HG02642 (cell line): ENCODE measurements around the gene BLOC1S3.

Experiments
- ATAC-seq: cut with Tn5 transposase; IDR thresholded peaks from one replicate; pipeline ENCODE4 v1.9.1; 2021; ENCODE audit warnings: mild to moderate bottlenecking; ENCODE audit not compliant: unreplicated experiment, poor library complexity

Gene BLOC1S3, protein sequence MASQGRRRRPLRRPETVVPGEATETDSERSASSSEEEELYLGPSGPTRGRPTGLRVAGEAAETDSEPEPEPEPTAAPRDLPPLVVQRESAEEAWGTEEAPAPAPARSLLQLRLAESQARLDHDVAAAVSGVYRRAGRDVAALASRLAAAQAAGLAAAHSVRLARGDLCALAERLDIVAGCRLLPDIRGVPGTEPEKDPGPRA

DNA sequence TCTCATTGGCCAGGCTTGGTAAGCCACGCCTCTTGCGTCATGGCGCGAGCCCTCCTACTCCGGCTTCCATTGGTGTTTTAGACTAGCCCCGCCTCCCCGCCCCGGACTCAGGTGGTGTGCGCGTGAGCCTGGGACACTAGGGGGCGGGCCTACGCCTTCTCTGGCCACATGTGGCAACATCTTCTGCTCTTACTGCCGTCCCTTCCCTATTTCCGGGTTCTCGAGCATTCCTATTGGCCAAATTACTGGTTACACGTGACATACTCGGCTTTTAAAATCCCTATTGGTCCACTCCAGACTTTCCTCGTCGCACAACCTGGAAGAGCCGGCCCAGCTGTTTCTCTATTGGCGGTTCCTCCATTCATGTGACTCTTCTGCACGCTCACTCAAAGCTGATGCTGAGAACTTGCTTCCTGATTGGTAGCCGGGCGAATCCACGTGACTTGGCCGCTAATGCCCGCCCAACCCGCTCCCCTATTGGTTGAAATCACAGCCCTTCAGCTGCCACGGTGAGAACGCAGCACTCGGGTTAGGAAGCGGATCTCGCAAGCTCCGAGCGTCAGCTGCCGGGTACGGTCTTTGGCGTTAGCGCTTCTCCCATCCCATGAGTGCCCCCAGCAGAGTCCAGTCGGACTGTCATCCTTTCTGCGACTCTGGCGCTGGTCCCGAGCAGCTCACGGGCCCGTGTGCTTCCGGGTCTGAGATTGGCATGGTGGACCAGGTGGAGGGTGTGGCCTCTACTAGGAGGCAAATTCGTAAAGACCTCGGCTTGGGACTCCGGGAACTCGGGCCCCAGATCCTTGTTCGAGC lies at the start of gene BLOC1S3:
TSS of gene BLOC1S3 (plus strand) at position 523 of the 810 bp plus-strand sequence. CDS start 513 bp downstream, outside the sequence.
- ATAC-seq: peak; percentile 83

DNA sequence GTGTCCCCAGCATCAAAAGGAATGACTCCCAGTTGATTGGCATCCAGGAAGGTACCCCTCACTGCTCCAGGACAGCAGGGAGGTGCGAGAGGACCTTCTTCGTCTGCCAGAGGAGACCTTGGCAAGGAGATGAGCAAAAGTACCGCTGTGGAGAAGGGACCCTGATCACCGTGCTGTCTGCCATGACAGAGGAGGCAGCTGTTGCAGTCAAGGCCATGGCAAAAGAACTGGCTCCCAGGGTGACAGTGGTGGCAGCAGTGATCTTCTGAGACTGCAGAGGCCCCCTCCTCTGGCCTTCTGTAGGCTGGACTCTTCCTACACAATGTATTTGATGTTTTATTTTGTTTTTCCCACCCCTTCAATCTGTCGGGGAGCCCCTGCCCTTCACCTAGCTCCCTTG lies 49.8 kb upstream of the BLOC1S3 start:
- no peak for ATAC-seq

DNA sequence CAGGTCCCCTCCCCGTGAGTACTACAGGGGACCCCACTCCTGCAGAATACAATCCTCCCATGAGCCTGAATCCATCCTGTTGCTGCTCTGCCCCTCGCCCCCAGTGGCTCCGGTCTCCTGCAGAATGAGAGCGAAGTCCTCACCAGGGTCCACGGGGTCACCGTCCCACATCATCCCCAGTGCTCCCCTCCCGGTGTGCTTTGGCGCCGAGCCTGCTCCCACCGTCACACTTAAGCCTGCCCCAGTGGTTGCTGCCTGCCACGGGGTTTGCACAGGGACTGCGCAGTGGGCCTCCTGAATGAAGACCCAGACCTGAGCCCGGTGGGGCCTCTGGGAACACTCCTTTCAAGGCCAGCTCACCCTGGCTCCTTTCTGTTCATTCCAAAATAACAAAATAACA lies 48.3 kb upstream of the BLOC1S3 start:
- ATAC-seq: no peak

DNA sequence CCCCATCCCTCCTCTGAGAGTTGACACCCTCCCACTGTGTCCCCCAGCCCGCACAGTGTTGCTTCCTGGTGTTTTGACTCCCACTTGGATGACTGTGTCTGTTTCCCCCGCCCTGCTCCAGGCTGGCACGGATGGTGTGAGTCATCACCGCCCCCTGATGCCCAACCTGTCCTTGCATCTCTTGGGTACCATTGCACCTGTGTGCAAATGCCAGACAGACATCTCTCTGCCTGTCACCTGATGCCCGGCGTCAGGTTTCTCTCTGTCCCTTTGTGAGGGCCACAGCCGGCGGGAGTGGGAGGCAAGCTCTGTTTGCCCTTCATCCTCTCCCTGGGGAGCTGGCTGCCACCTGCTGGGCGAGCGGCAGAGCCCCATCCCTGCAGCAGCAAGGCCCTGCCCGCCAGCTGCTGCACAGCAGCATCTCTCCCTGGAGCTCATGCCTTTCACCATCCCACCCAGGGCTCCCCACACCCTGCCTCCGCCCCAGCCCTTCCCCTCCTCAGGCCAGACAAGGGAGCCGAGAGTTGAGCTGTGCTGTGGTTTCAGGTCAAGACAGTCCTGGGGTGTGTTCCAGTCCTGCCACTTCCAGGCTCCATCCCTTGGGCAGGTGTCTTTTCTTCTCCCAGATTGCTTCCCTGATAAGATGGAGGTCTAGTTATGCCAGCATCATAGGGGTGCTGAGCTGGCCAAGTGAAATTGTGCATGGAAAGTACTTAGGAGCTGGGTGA lies 47.5 kb upstream of the BLOC1S3 start:
- no peak for ATAC-seq

DNA sequence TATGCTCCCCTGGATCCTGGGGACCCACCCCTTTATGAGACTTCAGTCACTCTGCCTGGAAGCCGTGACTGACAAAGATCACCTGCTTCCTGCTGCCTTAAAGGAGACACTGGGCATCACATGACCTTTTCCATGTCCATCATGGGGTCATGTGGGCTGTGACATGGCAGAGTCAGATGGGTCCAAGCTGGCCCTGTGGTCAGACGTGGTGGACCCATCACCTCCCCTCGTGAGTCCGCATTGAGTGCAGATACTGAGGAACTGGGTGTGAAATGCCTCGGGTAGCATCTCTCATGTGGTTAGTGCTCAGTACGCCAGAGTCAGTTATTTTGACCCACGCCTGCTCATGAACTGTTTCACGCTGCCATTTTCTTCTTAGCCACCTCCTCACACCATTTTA lies 44.9 kb upstream of the BLOC1S3 start:
- no peak for ATAC-seq

DNA sequence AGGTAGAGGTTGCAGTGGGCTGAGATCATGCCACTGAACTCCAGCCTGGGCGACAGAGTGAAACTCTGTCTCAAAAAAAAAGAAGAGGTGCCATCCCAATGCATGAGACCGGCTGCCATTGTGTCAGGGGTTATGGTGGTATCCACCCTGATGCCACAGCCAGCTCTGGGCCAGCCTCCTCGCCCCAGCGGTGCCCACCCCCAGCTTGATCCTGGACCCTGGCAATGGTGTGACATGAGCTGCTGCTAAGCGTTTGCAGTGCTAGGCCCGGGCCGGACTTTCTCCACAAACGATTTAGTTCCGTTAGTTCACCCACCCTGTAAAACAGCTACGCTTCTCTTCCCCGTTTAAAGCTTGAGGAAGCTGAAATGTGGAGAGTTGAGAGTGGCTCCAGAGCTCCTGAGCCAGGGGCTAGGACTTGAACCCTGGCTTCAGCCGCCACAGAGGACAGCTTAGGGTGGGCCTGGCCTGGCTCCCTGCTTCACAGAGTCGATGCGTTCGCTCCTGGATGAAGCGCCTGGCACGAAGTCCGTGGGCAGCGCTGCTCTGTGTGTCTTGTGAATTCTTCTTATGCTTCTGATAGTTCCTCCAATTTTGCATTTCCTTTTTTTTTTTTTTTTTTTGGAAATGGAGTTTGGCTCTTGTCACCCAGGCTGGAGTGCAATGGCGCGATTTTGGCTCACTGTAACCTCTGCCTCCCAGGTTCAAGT lies 43.3 kb upstream of the BLOC1S3 start:
- no peak for ATAC-seq

DNA sequence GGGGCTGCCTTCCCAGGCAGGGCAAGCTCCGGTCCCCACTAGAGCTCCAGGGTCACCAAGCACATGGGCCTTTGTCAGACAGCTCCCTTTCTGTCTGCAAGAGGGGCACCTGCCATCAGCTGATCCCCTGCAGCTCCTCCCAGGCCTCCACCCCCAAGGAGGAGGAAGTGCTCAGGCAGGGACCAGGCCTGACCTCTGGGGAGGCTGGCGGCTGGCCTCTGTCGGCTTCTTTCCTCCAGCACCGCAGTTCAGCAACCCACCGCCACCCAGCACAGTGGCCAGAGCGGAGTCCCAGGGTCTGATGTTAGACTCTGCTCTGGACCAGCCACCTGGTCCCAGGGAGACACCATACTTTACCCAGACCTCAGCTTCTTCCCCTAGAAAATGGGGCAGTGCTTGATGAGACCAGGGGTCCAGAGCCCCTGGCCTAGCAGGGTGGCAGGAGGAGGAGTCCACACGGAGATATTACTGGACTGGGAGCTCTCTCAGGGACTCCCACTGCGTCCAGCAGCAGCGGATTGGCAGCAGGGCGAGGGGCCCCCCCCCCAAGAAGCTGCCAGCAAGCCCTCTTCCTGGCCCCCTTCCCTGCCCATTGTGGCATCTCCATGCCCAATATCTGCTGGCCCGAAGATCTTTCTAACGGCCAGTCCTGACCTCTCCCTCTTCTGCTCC lies 41.9 kb upstream of the BLOC1S3 start:
- ATAC-seq: peak; percentile 21

DNA sequence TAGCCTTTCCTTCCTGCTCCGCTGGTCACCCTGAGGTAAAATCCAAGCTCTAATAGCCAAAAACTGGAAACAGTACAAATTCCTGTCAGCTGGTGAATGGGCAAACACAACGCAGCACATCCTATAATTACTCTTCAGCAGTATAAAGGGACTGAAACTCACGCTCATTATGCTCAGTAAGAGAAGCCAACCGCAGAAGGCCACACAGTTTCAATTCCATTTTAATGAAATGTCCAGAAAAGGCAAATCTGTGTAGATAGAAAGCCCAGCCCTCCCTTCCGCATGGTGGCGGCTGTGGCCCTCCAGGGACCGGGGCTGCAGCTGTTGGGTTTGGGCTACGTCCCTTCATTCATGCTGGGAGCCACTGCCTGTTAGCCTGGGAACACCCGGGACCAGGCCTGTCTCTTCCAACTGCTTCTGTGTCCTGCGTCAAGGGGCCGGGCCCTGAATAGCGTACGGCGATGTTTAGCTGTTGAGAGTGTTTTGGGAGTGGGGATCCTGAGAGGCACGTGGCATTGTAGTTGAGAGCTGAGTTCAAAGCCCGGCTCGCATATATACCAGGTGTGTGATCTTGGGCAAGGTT lies 41.3 kb upstream of the BLOC1S3 start:
- peak; percentile 70 for ATAC-seq

DNA sequence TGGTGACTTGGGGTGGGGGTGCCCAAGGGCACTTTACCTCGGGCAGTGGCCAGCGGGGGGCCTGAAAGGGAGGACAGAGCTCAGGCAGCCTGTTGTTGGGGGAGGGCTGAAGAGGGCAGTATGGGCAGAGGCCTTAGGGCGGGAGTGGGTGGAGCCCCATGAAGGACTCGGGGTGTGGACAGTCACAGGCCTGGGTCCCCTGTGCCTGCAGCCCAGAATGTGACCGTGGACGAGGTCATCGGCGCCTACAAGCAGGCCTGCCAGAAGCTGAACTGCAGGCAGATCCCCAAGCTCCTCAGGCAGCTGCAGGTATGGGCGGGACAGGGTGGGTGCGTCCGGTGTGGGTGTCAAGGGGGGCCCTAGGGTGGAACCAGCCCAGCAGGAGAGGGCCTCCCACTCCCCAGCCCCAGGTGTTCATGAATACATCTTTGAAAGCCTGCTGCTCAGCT lies 40.3 kb upstream of the BLOC1S3 start:
- no peak for ATAC-seq

DNA sequence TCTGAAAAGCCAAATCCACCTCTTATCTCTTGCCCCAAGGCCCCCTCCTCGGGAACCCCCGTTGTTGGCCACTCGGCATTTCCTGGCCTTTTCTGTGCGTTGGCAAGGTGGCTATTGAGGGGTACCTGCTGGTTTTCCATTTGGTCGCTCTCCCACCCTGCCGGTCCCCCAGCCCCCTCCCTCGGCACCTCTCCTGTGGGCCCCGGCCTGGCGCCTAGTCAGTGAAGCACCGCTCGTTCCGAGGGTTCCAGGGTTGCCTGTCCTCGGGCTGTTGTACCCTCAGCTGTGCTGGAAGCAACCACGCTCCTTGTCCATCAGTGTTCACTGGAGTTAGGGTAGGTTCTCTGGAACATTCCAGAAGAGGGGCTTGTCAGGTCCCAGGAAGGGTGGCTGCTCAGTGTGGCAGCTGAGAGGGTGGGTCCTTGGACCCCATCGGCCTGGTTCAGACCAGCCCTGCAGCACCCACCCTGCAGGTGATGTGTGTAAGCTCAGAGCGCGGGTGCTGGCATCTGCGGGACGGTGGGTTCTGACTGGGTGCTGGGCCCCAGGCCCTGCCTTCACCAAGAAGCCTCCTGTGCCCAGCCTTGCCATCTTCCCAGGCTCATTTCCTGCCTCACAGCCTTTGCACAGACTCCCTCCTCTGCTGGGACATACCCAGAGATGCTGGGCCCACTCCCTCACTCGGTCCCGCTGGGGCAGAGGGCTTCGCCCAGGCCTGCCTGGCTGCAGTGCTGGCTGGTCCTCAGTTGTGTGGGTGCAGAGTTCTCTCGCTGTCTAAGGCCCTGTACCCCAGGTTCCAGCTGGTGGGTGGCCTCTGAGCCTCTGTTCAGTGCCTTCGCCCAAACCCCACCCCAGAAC lies 39.1 kb upstream of the BLOC1S3 start:
- no peak for ATAC-seq

DNA sequence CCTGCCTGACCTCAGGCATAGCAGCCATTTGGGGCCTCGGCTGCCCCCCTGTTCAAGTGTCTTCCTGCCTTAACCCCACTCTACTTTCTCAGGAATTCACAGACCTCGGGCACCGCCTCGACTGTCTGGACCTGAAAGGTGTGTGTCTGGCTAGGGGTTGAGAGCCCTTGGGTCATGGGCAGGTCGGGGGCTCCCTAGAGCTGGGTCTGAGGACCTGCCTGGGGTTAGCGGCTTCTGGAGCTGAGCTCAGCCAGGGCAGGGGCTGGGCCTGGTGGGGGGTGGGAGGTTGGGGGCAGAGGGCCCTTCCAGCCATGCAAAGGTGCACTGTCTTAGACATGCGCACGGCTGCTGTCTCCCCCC lies 38.5 kb upstream of the BLOC1S3 start:
- ATAC-seq: no peak

DNA sequence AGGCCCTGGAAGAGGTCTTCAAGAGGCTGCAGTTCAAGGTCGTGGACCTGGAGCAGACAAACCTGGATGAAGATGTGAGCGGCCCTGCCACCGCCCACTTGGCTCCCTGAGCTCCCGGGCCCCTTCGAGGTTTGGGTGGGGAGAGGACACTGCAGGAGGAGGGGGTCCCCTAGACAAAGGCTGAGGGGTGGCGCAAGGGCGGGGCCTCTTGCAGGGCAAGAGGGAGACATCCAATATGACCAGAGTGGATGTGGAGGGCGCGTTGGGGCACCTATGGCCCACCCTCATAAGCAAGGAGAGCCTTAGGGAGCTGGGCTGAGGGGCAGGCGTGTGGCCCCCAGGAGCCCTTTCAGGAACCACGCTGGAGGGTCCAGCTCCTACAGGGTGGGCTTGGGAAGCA lies 38.1 kb upstream of the BLOC1S3 start:
- no peak for ATAC-seq

DNA sequence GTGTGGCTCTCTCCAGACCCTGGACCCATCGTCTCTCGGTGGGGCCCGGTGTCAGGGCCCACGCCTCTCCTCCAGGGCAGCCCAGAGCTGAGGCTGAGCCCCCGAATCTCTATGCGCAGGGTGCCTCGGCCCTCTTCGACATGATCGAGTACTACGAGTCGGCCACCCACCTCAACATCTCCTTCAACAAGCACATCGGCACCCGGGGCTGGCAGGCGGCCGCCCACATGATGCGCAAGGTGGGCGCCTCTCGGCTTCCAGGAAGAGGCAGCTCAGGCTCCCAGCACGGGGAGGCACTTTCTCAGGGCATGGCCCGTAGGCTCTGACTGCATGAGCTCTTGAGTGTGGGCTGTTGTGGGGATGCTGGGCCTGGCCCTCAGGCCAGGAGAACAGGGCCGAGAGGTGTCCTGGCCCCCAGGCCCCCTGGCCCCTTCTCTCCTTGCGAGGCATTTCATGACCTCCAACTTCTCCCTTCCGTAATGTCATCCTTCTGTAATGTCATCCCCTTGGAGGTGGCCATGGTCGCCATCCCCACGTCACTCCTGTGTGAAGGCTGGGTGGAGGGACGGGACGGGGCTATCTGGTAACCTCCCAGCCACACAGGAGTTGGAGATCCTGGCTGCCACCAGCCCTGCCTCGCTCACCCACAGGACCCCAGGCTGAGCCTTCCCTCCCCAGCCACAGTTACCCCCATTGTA lies 37.2 kb upstream of the BLOC1S3 start:
- ATAC-seq: no peak

DNA sequence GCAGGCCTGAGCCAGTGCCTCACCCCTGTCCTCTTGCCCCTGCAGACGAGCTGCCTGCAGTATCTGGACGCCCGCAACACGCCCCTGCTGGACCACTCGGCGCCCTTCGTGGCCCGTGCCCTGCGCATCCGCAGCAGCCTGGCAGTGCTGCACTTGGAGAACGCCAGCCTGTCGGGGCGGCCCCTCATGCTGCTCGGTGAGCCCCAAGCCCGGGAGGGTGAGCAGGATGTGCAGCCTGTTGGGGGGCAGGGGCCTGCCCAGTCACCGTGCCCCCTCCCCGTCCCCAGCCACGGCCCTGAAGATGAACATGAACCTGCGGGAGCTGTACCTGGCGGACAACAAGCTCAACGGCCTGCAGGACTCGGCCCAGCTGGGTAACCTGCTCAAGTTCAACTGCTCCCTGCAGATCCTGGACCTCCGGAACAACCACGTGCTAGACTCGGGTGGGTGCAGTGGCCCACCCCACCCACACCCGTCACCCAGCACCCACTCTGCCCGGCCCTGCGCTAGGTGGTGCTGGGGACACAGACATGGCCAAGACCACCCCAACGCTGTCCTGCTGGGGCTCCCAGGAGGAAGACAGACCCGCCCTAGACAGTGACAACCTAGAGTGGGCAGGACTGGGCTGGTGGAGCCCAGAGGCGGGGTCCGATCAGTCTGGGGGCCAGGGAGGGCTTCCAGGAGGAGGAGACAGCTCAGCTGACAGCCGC lies 36.4 kb upstream of the BLOC1S3 start:
- no peak for ATAC-seq

DNA sequence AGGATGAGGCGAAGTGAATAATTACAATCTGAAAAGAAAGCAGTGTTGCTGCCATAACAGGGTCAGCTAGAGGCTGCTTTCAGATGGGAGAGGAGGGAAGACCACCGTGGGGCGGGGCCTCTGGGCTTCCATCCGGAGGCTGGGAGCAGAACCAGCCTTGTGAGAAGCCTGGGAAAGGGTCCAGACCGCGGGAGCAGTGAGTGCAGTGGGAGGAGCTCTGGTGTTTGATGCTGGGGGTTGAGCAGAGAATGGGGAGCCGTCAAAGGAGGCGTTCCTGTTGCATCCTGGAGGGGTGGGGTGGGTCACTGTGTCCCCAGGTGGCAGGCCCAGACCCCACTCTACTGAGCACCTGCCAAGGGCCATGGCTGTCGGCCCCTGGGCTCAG lies 35.9 kb upstream of the BLOC1S3 start:
- no peak for ATAC-seq

DNA sequence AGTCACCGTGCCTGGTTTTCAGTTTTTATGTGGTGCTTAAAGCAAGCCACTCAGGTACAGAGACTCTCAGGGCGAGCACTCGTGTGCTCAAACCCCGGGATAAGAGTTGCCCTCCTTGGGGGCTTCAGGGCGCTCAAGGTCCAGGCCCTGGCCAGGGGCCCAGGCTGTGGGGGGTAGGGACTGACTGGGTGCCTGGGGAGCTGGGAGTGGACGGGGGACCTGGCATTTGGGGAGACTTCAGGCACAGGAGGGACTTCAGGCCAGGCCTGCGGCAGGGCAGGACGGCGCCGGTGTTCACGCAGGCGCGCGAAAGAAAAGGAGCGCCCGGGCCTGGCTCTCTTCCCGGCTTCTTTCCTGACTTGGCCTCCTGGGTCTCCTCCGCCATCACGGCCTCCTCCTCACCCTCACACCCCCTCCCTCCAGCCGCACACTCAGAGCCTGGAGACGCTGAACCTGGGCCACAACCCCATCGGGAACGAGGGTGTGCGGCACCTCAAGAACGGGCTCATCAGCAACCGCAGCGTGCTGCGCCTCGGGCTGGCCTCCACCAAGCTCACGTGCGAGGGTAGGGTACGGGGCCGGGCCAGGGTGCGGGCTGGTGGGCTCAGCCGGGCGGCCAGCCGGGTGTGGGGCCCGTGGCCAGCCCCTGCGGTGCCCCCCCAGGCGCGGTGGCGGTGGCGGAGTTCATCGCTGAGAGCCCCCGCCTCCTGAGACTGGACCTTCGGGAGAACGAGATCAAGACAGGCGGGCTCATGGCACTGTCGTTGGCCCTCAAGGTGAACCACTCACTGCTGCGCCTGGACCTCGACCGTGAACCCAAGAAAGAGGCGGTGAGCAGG lies 33.9 kb upstream of the BLOC1S3 start:
- ATAC-seq: no peak
